Stimulated activated CD8-positive, alpha-beta memory T cell treated with anti-CD3 and anti-CD28 coated beads, Interleukin-15, amount 100 ng/mL, for 48 hours (primary cell): Measurements from ENCODE around the gene NBEAL2.
"Not testable (repeated sequence)": the region's sequence is repeated elsewhere in the genome, so short reads cannot be mapped to it uniquely, and the experiment has no call there.

Experiments
- DNase-seq, 2 donors: peaks; one replicate each; pipeline ENCODE4 v3.0.0-alpha.2; 2020; ENCODE audit warnings: low read depth in 2 of 2

Gene NBEAL2

GRCh38 chr3:47010910-47011309, 31.4 kb downstream of the NBEAL2 start:
- DNase-seq = no peak

- DNase-seq = no peak
These were observed 31.9 kb downstream of the NBEAL2 start for GRCh38 chr3:47011371-47011770.

- no peak for DNase-seq
These were observed 33.1 kb downstream of the NBEAL2 start for GRCh38 chr3:47012342-47013230.

GRCh38 chr3:47013231-47013630, 33.8 kb downstream of the NBEAL2 start:
- DNase-seq = no peak

- DNase-seq = no peak
These were observed 34.6 kb downstream of the NBEAL2 start for GRCh38 chr3:47014036-47014435.

- DNase-seq = no peak
These were observed 35.7 kb downstream of the NBEAL2 start for GRCh38 chr3:47015151-47015550.

- no peak for DNase-seq
These were observed 36.8 kb downstream of the NBEAL2 start for GRCh38 chr3:47016086-47016933.

GRCh38 chr3:47016934-47017435, 37.5 kb downstream of the NBEAL2 start:
- peak in 1 of 2 donors; percentile 36 for DNase-seq

GRCh38 chr3:47017504-47018268, 38.2 kb downstream of the NBEAL2 start:
- DNase-seq = no peak

GRCh38 chr3:47018269-47018611, 38.8 kb downstream of the NBEAL2 start:
- no peak for DNase-seq

GRCh38 chr3:47019201-47019600, 39.7 kb downstream of the NBEAL2 start:
- peak in 1 of 2 donors; percentile 31 for DNase-seq

GRCh38 chr3:47020311-47020710, 40.8 kb downstream of the NBEAL2 start:
- no peak for DNase-seq

- no peak for DNase-seq
These were observed 43.2 kb downstream of the NBEAL2 start for GRCh38 chr3:47022641-47023071.

GRCh38 chr3:47024932-47025331, 45.5 kb downstream of the NBEAL2 start:
- no peak for DNase-seq

- not testable (repeated sequence) for DNase-seq
These were observed 47.0 kb downstream of the NBEAL2 start for GRCh38 chr3:47026432-47026831.

- no peak for DNase-seq
These were observed 48.7 kb downstream of the NBEAL2 start for GRCh38 chr3:47028146-47028545.

GRCh38 chr3:47028667-47029066, 49.2 kb downstream of the NBEAL2 start:
- DNase-seq = no peak

- not testable (repeated sequence) for DNase-seq
These were observed 51.6 kb downstream of the NBEAL2 start for GRCh38 chr3:47031041-47031440.

- no peak for DNase-seq
These were observed 55.5 kb downstream of the NBEAL2 start for GRCh38 chr3:47034868-47035489.

- no peak for DNase-seq
These were observed 56.2 kb downstream of the NBEAL2 start for GRCh38 chr3:47035645-47036044.

- DNase-seq = no peak
These were observed 56.7 kb downstream of the NBEAL2 start for GRCh38 chr3:47036145-47036544.
